Activated naive CD4-positive, alpha-beta T cell treated with anti-CD3 and anti-CD28 coated beads, Interleukin-2, amount 50 U/mL, for 72 hours (primary cell): ENCODE data around the gene AGAP1. TPM values are rescaled to one million over a fixed set of nuclear protein-coding genes. Genes with fewer than 3 reads are reported as not detected.

Experiments
- ATAC-seq, 2 donors: fragments of 150-1000 bp; cut with Tn5 transposase; 2 replicates each; pipeline ENCODE4 v1.10.0; 2021; ENCODE audit warnings: mild to moderate bottlenecking in 2 of 2, moderate library complexity in 2 of 2
- DNase-seq, 2 donors: peaks; one replicate each; pipeline ENCODE4 v3.0.0; 2021 to 2022; ENCODE audit warnings: low spot score in 2 of 2
- H3K27ac Mint-ChIP-seq, 2 donors: one replicate each; pipeline ENCODE4 v1.8.0; 2022; ENCODE audit warnings: mild to moderate bottlenecking in 2 of 2, mixed read lengths in 2 of 2
- H3K36me3 Mint-ChIP-seq, 2 donors: one replicate each; pipeline ENCODE4 v1.8.0; 2022; ENCODE audit warnings: mixed read lengths in 2 of 2
- H3K9me3 Mint-ChIP-seq, 2 donors: one replicate each; pipeline ENCODE4 v1.8.0; 2022; ENCODE audit warnings: mixed read lengths in 2 of 2
- total RNA-seq, 2 donors: library from RNA; stranded (reverse); gene quantifications; one replicate each; pipeline ENCODE4 v1.2.3, GENCODE V29; 2022

The AGAP1 gene
- total RNA-seq, 2 donors from 2014 or later, result 0.48 to 7.2 TPM

GRCh38 chr2:235546436-235546835, 52.6 kb downstream of the AGAP1 start:
- ATAC-seq, result no peak
- Mint-ChIP-seq H3K36me3 (no peaks in the 10 kb centered on the region), H3K27ac (no peak overlapping the region), H3K9me3 (no peaks in the 10 kb centered on the region)
- no peak for DNase-seq

- ATAC-seq (no peak), DNase-seq (no peak)
- no peak overlapping the region for H3K27ac Mint-ChIP-seq
- H3K9me3 Mint-ChIP-seq, result no peaks in the 10 kb centered on the region
- H3K36me3 Mint-ChIP-seq, result no peaks in the 10 kb centered on the region
These were observed 56.0 kb downstream of the AGAP1 start for GRCh38 chr2:235549735-235550377.

GRCh38 chr2:235550378-235550760, 56.5 kb downstream of the AGAP1 start:
- no peak overlapping the region for H3K27ac Mint-ChIP-seq
- no peaks in the 10 kb centered on the region for H3K36me3 Mint-ChIP-seq
- no peak for DNase-seq
- ATAC-seq, result no peak
- no peaks in the 10 kb centered on the region for H3K9me3 Mint-ChIP-seq

GRCh38 chr2:235550946-235551345, 57.1 kb downstream of the AGAP1 start:
- DNase-seq, result no peak
- H3K9me3 Mint-ChIP-seq, result no peaks in the 10 kb centered on the region
- no peaks in the 10 kb centered on the region for H3K36me3 Mint-ChIP-seq
- no peak overlapping the region for H3K27ac Mint-ChIP-seq
- no peak for ATAC-seq

- ATAC-seq (no peak), DNase-seq (no peak)
- Mint-ChIP-seq H3K36me3 (no peaks in the 10 kb centered on the region), H3K27ac (no peak overlapping the region), H3K9me3 (no peaks in the 10 kb centered on the region)
These were observed 58.1 kb downstream of the AGAP1 start for GRCh38 chr2:235551965-235552364.

GRCh38 chr2:235552671-235553070, 58.8 kb downstream of the AGAP1 start:
- ATAC-seq, result no peak
- DNase-seq, result no peak

GRCh38 chr2:235553291-235553690, 59.4 kb downstream of the AGAP1 start:
- H3K9me3 Mint-ChIP-seq, result no peaks in the 10 kb centered on the region
- H3K27ac Mint-ChIP-seq, result no peak overlapping the region
- no peaks in the 10 kb centered on the region for H3K36me3 Mint-ChIP-seq
- no peak for DNase-seq
- no peak for ATAC-seq

More at GRCh38 chr2:235552671-235553070, 58.8 kb downstream of the AGAP1 start:
- H3K9me3 Mint-ChIP-seq, result no peaks in the 10 kb centered on the region
- no peak overlapping the region for H3K27ac Mint-ChIP-seq
- H3K36me3 Mint-ChIP-seq, result no peaks in the 10 kb centered on the region

GRCh38 chr2:235553696-235554100, 59.9 kb downstream of the AGAP1 start:
- DNase-seq, result no peak
- Mint-ChIP-seq H3K9me3 (no peaks in the 10 kb centered on the region), H3K27ac (no peak overlapping the region), H3K36me3 (no peaks in the 10 kb centered on the region)
- no peak for ATAC-seq

GRCh38 chr2:235554385-235554784, 60.5 kb downstream of the AGAP1 start:
- Mint-ChIP-seq H3K27ac (no peak overlapping the region), H3K9me3 (no peaks in the 10 kb centered on the region), H3K36me3 (no peaks in the 10 kb centered on the region)
- no peak for ATAC-seq
- no peak for DNase-seq

- Mint-ChIP-seq H3K36me3 (no peaks in the 10 kb centered on the region), H3K9me3 (no peaks in the 10 kb centered on the region), H3K27ac (no peak overlapping the region)
- DNase-seq, result no peak
- ATAC-seq, result no peak
These were observed 61.1 kb downstream of the AGAP1 start for GRCh38 chr2:235554936-235555335.

- Mint-ChIP-seq H3K9me3 (no peaks in the 10 kb centered on the region), H3K36me3 (no peaks in the 10 kb centered on the region), H3K27ac (no peak overlapping the region)
- ATAC-seq (no peak), DNase-seq (no peak)
These were observed 61.5 kb downstream of the AGAP1 start for GRCh38 chr2:235555371-235555770.

- no peak for DNase-seq
- no peak for ATAC-seq
- Mint-ChIP-seq H3K27ac (no peak overlapping the region), H3K36me3 (no peaks in the 10 kb centered on the region), H3K9me3 (no peaks in the 10 kb centered on the region)
These were observed 62.2 kb downstream of the AGAP1 start for GRCh38 chr2:235556086-235556485.

GRCh38 chr2:235556901-235557300, 63.1 kb downstream of the AGAP1 start:
- Mint-ChIP-seq H3K27ac (no peak overlapping the region), H3K36me3 (no peaks in the 10 kb centered on the region), H3K9me3 (no peaks in the 10 kb centered on the region)
- no peak for DNase-seq
- no peak for ATAC-seq

- Mint-ChIP-seq H3K36me3 (no peaks in the 10 kb centered on the region), H3K27ac (no peak overlapping the region), H3K9me3 (no peaks in the 10 kb centered on the region)
- no peak for ATAC-seq
- no peak for DNase-seq
These were observed 64.1 kb downstream of the AGAP1 start for GRCh38 chr2:235557903-235558302.

- DNase-seq (no peak), ATAC-seq (no peak)
- H3K9me3 Mint-ChIP-seq, result no peaks in the 10 kb centered on the region
- H3K36me3 Mint-ChIP-seq, result no peaks in the 10 kb centered on the region
- no peak overlapping the region for H3K27ac Mint-ChIP-seq
These were observed 64.7 kb downstream of the AGAP1 start for GRCh38 chr2:235558572-235558971.

GRCh38 chr2:235560345-235560744, 66.5 kb downstream of the AGAP1 start:
- H3K36me3 Mint-ChIP-seq, result no peaks in the 10 kb centered on the region
- DNase-seq, result no peak
- no peak for ATAC-seq
- H3K9me3 Mint-ChIP-seq, result no peaks in the 10 kb centered on the region
- H3K27ac Mint-ChIP-seq, result no peak overlapping the region

- H3K27ac Mint-ChIP-seq, result no peak overlapping the region
- DNase-seq (no peak), ATAC-seq (no peak)
- no peaks in the 10 kb centered on the region for H3K9me3 Mint-ChIP-seq
- H3K36me3 Mint-ChIP-seq, result no peaks in the 10 kb centered on the region
These were observed 67.6 kb downstream of the AGAP1 start for GRCh38 chr2:235561450-235561849.

GRCh38 chr2:235562065-235562747, 68.4 kb downstream of the AGAP1 start:
- DNase-seq (no peak), ATAC-seq (no peak)
- H3K27ac Mint-ChIP-seq, result no peak overlapping the region
- H3K9me3 Mint-ChIP-seq, result no peaks in the 10 kb centered on the region
- H3K36me3 Mint-ChIP-seq, result no peaks in the 10 kb centered on the region
